BJ (cell line): ENCODE results near the gene LOXL4. TPM values are rescaled to one million over a fixed set of nuclear protein-coding genes. Genes with fewer than 3 reads are reported as not detected.

ENCODE experiments used
- CTCF ChIA-PET: fragments of 350-600 bp; formaldehyde crosslinking; extraction: SDS; loops from one replicate; lab custom pipeline; 2021; ENCODE audit warnings: antibody characterized with exemption, inconsistent platforms; lab: Yijun Ruan, JAX
- POLR2A ChIA-PET: fragments of 300-600 bp; sonication (Branson Sonifier 250); formaldehyde crosslinking; extraction: SDS; loops from one replicate; lab custom pipeline; 2021; ENCODE audit warnings: antibody characterized with exemption; lab: Charles Lee
- DNase-seq: peaks from one replicate; pipeline ENCODE4 v3.0.0-alpha.2; 2011; ENCODE audit warnings: low read depth
- H3K27me3 ChIP-seq: 2 replicates; pipeline ENCODE4 v1.6.0; 2011; ENCODE audit warnings: low read length; ENCODE audit not compliant: control insufficient read depth, insufficient read depth
- H3K36me3 ChIP-seq: 2 replicates; pipeline ENCODE4 v1.5.1; 2011; ENCODE audit warnings: low read length; ENCODE audit not compliant: control insufficient read depth, insufficient read depth
- H3K4me3 ChIP-seq: 2 replicates; pipeline ENCODE4 v1.5.1; 2011; ENCODE audit warnings: low read depth, mild to moderate bottlenecking, control low read depth, low read length
- polyA plus RNA-seq: library from polyadenylated mRNA; depleted of rRNA; stranded (reverse); fragments of >200 nt; gene quantifications from 2 replicates; pipeline ENCODE4 v1.2.3, GENCODE V29; 2011
- TF ChIP-seq, protein P1 (sequence below): IDR thresholded peaks from 2 replicates; pipeline ENCODE4 v1.5.1; 2011; ENCODE audit warnings: low read depth, mild to moderate bottlenecking, control low read depth, inconsistent platforms, low read length, moderate library complexity; ENCODE audit not compliant: insufficient read depth

LOXL4 gene
- polyA plus RNA-seq, 1 experiment = 75.5 TPM

GRCh38 chr10:98274562-98274961 lies 6.6 kb upstream of the LOXL4 start:
- no peaks in the 10 kb centered on the region for H3K27me3 ChIP-seq
- TF ChIP-seq, protein P1, sequence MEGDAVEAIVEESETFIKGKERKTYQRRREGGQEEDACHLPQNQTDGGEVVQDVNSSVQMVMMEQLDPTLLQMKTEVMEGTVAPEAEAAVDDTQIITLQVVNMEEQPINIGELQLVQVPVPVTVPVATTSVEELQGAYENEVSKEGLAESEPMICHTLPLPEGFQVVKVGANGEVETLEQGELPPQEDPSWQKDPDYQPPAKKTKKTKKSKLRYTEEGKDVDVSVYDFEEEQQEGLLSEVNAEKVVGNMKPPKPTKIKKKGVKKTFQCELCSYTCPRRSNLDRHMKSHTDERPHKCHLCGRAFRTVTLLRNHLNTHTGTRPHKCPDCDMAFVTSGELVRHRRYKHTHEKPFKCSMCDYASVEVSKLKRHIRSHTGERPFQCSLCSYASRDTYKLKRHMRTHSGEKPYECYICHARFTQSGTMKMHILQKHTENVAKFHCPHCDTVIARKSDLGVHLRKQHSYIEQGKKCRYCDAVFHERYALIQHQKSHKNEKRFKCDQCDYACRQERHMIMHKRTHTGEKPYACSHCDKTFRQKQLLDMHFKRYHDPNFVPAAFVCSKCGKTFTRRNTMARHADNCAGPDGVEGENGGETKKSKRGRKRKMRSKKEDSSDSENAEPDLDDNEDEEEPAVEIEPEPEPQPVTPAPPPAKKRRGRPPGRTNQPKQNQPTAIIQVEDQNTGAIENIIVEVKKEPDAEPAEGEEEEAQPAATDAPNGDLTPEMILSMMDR = no peak
- DNase-seq = no peak
- CTCF ChIA-PET = no interaction called here
- POLR2A ChIA-PET = no interaction called here
- H3K36me3 ChIP-seq = no peaks in the 10 kb centered on the region
- no peak overlapping the region for H3K4me3 ChIP-seq

DNA sequence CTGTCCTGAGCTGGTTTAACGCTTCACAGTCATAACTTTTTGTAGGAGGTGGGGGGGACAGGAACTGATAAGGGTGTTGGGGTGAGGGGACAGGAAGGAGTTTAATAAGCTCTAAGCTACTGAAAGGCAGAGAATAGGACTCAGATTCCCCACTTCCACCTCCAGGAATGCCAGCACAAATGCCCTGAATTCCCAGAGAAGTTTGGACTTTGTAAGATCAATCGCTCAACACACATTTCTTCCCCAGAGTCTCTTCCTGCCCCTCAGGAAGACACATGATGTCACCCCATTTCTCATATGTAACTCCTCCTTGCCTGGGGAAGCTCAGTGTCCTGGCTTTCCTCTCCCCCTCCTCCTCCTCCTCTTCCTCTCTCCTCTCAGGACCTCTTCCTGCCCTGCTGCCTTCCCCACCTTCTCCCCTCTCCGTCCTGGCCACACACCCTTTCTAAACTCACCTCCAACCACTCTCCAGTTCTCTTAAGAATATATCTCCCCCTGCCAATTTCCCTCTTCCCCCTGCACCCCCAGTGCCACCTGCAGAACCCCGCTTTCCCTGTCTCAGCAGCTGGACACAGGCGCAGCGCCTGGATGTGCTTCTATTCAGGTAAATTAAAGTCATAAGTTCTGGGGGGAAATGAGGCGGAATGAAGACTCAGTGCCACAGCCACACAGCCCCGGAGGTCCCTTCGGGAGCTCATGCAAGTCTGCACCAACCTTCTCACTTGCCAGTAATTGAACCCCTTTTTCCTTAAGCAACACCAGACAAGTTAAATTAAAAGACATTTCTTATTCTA lies 5.3 kb upstream of the LOXL4 start:
- H3K27me3 ChIP-seq = no peaks in the 10 kb centered on the region
- TF ChIP-seq, protein P1 = no peak
- DNase-seq = no peak
- H3K36me3 ChIP-seq = no peaks in the 10 kb centered on the region
- POLR2A ChIA-PET = no interaction called here
- CTCF ChIA-PET = interaction anchor here (0.9 kb wide), 1 partner anchor 36 kb away, joined by 4 read pairs; no protein-coding TSS in a partner anchor
- no peak overlapping the region for H3K4me3 ChIP-seq

DNA sequence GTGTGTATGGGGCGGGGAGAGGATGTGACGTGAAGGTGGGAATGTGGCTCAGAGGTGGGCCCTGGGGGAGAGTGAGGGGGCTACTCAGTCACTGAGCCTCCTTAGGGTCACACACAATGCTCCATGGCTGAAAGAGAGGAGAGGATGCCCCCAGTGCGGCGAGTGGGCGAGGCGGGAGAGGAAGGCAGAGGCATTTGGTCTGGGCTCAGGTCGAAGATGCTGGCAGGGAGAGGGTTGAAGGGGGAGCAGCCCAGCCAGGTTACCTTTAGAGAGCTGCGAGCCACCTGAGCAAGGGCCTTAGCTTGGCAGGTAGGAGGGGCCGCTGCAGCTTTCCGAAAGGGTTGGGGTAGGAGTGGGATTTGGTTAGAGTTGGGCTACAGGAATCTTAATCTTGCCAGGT lies 4.7 kb upstream of the LOXL4 start:
- DNase-seq = no peak
- no peaks in the 10 kb centered on the region for H3K27me3 ChIP-seq
- TF ChIP-seq, protein P1 = no peak
- no peak overlapping the region for H3K4me3 ChIP-seq
- ChIA-PET CTCF (interaction anchor here (0.9 kb wide), 1 partner anchor 37 kb away, joined by 4 read pairs; no protein-coding TSS in a partner anchor), POLR2A (no interaction called here)
- no peaks in the 10 kb centered on the region for H3K36me3 ChIP-seq

DNA sequence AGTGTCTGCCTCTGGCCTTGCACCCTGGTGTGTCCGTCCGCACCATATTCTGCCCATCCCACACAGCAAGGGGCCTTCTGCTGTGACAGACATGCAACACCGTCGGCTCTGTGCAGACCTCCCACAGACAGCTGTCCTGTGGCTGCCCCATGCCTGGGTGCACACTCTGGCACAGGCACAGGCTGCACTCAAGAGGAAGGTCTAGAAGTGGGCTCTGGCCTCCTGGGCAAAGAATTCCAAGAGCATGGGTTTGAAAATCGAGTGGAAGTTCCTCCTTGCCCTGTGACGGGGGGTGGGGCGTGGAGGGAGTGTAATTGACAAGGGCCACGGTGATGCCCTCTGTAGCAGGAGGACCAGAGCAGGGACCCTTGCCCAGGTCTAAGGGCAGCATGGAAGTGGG lies 4.3 kb upstream of the LOXL4 start:
- no peak for DNase-seq
- Histone ChIP-seq H3K36me3 (no peaks in the 10 kb centered on the region), H3K4me3 (no peak overlapping the region), H3K27me3 (no peaks in the 10 kb centered on the region)
- TF ChIP-seq, protein P1 = no peak
- ChIA-PET POLR2A (no interaction called here), CTCF (interaction anchor here (0.9 to 1.9 kb wide), 3 partner anchors 11 to 40 kb away, joined by 3 to 6 read pairs (median 4); no protein-coding TSS in a partner anchor)

DNA sequence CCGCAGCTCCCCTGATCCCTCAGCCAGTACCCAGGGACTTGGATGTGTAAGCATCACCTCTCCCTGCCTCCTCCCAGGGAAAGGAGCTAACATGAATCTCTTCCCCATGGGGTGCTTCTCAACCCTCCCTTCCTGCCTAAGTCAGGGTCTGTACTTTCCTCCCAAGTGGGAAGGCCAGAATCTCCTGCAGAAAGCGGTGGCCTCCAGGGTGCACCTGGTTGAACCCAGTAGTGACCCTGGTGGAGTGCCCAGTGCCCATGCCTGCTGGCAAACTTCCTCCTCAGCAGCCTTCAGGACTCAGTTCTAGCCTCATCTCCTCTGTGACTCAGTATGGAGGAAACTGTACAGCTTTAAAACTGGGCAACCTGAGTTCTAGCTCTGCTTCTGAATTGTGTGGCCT lies 2.8 kb upstream of the LOXL4 start:
- DNase-seq = no peak
- H3K36me3 ChIP-seq = no peaks in the 10 kb centered on the region
- POLR2A ChIA-PET = no interaction called here
- no peak overlapping the region for H3K4me3 ChIP-seq
- CTCF ChIA-PET = interaction anchor here (0.5 to 1.9 kb wide), 7 partner anchors 10 to 562 kb away, joined by 3 to 7 read pairs (median 3); no protein-coding TSS in a partner anchor
- no peaks in the 10 kb centered on the region for H3K27me3 ChIP-seq
- TF ChIP-seq, protein P1 = no peak
